BJ (cell line): Measurements from ENCODE around the gene SPDYE2B. TPM values are rescaled to one million over a fixed set of nuclear protein-coding genes. Genes with fewer than 3 reads are reported as not detected.
"Not testable (repeated sequence)": the region's sequence is repeated elsewhere in the genome, so short reads cannot be mapped to it uniquely, and the experiment has no call there.

Source experiments
- CTCF ChIA-PET: fragments of 350-600 bp; formaldehyde crosslinking; extraction: SDS; loops from one replicate; lab custom pipeline; 2021; ENCODE audit warnings: antibody characterized with exemption, inconsistent platforms; lab: Yijun Ruan, JAX
- POLR2A ChIA-PET: fragments of 300-600 bp; sonication (Branson Sonifier 250); formaldehyde crosslinking; extraction: SDS; loops from one replicate; lab custom pipeline; 2021; ENCODE audit warnings: antibody characterized with exemption; lab: Charles Lee
- DNase-seq: peaks from one replicate; pipeline ENCODE4 v3.0.0-alpha.2; 2011; ENCODE audit warnings: low read depth
- H3K27me3 ChIP-seq: 2 replicates; pipeline ENCODE4 v1.6.0; 2011; ENCODE audit warnings: low read length; ENCODE audit not compliant: control insufficient read depth, insufficient read depth
- H3K36me3 ChIP-seq: 2 replicates; pipeline ENCODE4 v1.5.1; 2011; ENCODE audit warnings: low read length; ENCODE audit not compliant: control insufficient read depth, insufficient read depth
- H3K4me3 ChIP-seq: 2 replicates; pipeline ENCODE4 v1.5.1; 2011; ENCODE audit warnings: low read depth, mild to moderate bottlenecking, control low read depth, low read length
- polyA plus RNA-seq: library from polyadenylated mRNA; depleted of rRNA; stranded (reverse); fragments of >200 nt; gene quantifications from 2 replicates; pipeline ENCODE4 v1.2.3, GENCODE V29; 2011

SPDYE2B gene
- polyA plus RNA-seq, 1 experiment = not detected

DNA sequence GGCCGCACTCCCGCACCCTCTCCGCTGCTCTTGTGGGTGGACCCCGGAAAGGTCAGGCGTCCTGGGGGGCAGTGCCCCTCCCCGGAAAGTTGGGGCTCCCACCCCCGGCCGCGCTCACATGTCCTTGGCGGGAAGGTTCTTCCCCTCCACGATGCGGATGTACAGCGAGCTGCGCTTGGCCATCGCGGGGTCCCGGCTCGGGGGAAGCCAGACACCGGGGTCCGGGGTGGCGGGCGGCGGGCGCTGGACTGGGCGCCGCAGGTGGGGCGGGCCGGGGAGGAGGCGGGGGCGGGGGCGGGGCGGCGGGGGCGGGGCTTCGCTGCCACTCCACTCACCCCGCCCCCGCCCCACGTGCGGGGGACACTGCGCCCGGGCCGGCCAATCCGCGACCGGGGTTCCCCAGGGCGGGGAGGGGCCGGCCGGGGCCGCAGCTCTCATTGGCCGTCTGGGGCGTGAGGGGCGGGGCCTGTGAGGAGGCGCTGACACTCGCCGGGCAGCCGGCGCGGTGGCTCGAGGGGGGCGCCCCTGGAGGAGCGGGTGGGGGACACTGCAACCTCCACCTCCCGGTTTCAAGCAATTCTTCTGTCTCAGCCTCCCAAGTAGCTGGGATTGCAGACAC, 33.5 kb upstream of the SPDYE2B start, which contains the start of gene RASA4:
Gene RASA4, minus strand, starts transcription at position 250 of the 619 bp plus-strand sequence. Its CDS starts 67 bp downstream, at position 183.
- DNase-seq, H3K27me3 ChIP-seq, CTCF ChIA-PET, H3K36me3 ChIP-seq, POLR2A ChIA-PET: not testable (repeated sequence)
- H3K4me3 ChIP-seq = peak within 1 kb of the TSS; percentile 54

DNA sequence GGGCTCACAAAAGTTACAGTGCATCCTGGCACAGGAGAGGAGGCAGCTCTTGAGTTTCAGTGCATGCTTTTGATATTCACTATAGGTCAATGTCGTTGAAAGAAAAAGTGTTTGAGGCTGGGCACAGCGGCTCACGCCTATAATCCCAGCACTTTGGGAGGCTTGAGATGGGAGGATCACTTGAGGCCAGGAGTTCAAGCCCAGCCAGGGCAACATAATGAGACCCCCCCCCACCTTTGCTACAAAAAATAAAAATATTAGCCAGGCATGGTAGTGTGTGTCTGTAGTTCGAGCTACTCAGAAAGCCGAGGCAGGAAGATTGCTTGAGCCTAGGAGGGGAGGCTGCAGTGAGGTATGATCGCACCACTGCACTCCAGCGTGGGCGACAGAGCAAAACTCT, 32.0 kb upstream of the SPDYE2B start:
- H3K27me3 ChIP-seq, CTCF ChIA-PET, DNase-seq, H3K4me3 ChIP-seq, POLR2A ChIA-PET, H3K36me3 ChIP-seq: not testable (repeated sequence)

DNA sequence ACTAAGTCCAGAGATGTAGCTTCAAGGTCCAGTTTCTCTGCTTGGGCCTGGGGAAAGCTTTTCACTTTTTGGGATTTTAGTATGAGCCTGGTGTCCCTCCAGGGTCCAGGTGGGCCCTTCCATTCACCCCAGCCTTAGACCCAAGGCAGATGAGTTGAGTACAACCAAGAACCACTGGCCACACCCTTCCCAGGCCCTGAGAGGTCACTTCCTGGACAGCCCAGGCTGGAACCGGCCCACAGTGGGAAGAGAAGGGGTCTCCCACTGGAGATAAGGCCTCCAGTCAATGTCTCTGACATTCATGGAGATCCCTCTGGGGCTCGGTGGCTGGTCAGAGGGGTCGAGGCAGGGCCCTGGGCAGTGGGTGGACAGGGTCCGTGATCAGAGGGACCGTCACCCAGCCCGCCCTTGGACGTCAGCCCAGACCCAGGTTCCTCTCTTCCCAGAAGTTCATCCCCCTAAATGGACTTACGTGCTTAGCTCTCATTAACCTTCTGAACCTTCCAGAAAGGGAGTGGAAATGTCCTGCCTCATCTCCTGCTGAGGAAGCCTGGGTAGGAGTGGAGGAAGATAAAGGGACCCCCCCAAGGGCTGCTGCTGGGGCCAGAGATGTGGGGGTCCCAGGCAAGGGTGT, 22.7 kb upstream of the SPDYE2B start:
- H3K36me3 ChIP-seq, DNase-seq, CTCF ChIA-PET, H3K27me3 ChIP-seq, POLR2A ChIA-PET, H3K4me3 ChIP-seq: not testable (repeated sequence)

DNA sequence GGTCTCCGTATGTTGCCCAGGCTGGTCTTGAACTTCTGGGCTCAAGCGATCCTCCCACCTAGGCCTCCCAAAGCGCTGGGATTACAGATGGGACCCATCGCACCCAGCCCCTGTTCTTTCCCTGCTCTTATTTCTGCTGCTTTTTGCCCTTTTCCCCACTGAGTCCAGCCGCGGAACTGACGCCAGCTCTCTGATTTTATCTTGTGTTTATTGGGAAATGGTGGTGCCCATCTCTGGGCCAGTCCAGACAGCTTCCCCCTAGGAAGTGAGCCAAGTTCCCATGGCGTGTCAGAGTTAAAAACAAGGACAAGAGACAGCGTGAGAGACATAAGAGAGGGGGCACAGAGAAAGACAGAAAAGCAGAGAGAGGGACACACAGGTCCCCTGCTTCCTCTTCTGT, 19.5 kb upstream of the SPDYE2B start:
- POLR2A ChIA-PET, H3K4me3 ChIP-seq, H3K36me3 ChIP-seq, H3K27me3 ChIP-seq, DNase-seq, CTCF ChIA-PET: not testable (repeated sequence)

DNA sequence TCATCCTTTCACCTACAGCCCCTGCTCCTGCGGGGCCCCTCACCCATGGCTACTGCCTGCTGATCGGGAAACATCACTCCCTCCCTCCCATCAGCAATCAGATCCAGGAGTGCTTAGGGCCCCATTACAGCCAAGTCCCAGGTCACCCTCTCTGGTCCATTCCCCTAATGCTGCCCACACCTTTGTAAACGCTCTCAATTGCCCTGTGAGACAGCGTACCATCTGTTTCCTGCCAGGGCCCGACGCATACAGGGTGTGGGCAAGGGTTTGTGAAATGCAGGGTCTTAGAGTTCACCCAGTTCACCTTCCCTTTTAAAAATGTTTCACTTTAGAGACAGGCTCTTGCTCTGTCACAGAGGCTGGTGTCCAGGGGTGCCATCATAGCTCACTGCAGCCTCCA, 15.8 kb upstream of the SPDYE2B start:
- CTCF ChIA-PET, DNase-seq, H3K27me3 ChIP-seq, H3K36me3 ChIP-seq, H3K4me3 ChIP-seq, POLR2A ChIA-PET: not testable (repeated sequence)

- H3K27me3 ChIP-seq, H3K36me3 ChIP-seq, POLR2A ChIA-PET, CTCF ChIA-PET, DNase-seq, H3K4me3 ChIP-seq: not testable (repeated sequence)
These were observed 14.8 kb upstream of the SPDYE2B start for GRCh38 chr7:102635354-102635753.

DNA sequence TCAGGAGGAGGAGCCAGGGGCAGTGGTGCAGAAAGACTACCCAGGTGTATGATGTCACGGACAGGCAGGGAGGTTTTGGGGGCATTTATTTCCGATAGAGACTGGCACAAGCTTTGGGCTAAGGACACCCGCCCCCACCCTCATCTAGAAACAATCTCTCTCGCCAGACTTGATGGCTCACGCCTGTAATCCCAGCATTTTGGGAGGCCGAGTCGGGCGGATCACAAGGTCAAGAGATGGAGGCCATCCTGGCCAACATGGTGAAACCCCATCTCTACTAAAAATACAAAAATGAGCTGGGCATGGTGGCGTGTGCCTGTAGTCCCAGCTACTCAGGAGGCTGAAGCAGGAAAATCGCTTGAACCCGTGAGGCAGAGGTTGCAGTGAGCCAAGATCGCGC, 13.2 kb upstream of the SPDYE2B start:
- H3K36me3 ChIP-seq, H3K27me3 ChIP-seq, DNase-seq, POLR2A ChIA-PET, H3K4me3 ChIP-seq, CTCF ChIA-PET: not testable (repeated sequence)

- DNase-seq, H3K27me3 ChIP-seq, H3K4me3 ChIP-seq, CTCF ChIA-PET, H3K36me3 ChIP-seq, POLR2A ChIA-PET: not testable (repeated sequence)
These were observed 11.3 kb upstream of the SPDYE2B start for GRCh38 chr7:102638848-102639247.

- CTCF ChIA-PET, H3K36me3 ChIP-seq, DNase-seq, H3K4me3 ChIP-seq, POLR2A ChIA-PET, H3K27me3 ChIP-seq: not testable (repeated sequence)
These were observed 7.4 kb upstream of the SPDYE2B start, which contains the start of gene UPK3BL1 for GRCh38 chr7:102642691-102643090. Gene UPK3BL1, minus strand, starts transcription at chr7:102642791. Its CDS starts 50 bp downstream, at chr7:102642741.

DNA sequence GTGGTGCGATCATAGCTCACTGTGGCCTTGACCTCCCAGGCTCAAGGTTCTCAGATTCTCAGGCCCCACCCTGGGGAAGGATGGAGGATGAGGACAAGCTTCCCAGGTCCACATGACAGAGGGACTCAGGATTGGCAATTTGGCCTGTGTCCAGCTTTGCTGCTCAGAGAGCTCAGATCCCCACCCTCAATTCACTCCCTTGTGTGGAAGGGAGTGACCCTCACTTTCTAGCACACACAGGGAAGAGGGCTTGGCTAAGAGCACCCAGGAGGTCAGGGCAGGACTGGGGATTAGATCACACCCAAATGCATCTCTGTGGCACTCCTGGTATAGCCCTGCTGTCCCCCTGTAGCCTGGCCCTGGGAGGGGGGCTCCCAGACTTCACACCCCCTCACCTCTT, 6.7 kb upstream of the SPDYE2B start:
- POLR2A ChIA-PET, H3K36me3 ChIP-seq, H3K27me3 ChIP-seq, DNase-seq, H3K4me3 ChIP-seq, CTCF ChIA-PET: not testable (repeated sequence)

DNA sequence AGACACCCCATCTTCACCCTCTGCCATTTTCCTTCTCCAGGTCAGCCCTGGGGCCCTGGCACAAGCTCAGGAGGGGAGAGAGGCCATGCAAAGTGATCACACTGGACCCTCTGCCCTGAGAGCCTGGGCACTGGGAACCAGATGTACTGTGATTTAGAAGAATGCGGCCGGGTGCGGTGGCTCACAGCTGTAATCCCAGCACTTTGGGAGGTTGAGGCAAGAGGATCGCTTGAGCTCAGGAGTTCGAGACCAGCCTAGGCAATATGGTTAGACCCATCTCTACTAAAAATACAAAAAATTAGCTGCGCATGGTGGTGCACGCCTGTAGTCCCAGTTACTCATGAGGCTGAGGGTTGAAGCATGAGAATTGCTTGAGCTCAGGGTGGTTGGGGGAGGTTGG, 2.3 kb upstream of the SPDYE2B start:
- CTCF ChIA-PET, DNase-seq, H3K27me3 ChIP-seq, H3K36me3 ChIP-seq, H3K4me3 ChIP-seq, POLR2A ChIA-PET: not testable (repeated sequence)

GRCh38 chr7:102664765-102665164, 14.6 kb downstream of the SPDYE2B start:
- H3K36me3 ChIP-seq, H3K27me3 ChIP-seq, DNase-seq, CTCF ChIA-PET, H3K4me3 ChIP-seq, POLR2A ChIA-PET: not testable (repeated sequence)

GRCh38 chr7:102666850-102667249, 16.7 kb downstream of the SPDYE2B start:
- DNase-seq, CTCF ChIA-PET, POLR2A ChIA-PET: not testable (repeated sequence)

More at GRCh38 chr7:102666850-102667249, 16.7 kb downstream of the SPDYE2B start:
- H3K27me3 ChIP-seq, H3K4me3 ChIP-seq, H3K36me3 ChIP-seq: not testable (repeated sequence)
